GM10266 (cell line): ENCODE results near the gene HPSE2.

ENCODE experiments used
- DNase-seq: peaks from one replicate; pipeline ENCODE4 v3.0.0; 2012; ENCODE audit errors: extremely low spot score
- TF ChIP-seq, protein P1 (sequence below): IDR thresholded peaks from 2 replicates; pipeline ENCODE4 v1.5.1; 2012; ENCODE audit warnings: mild to moderate bottlenecking, low read depth; ENCODE audit not compliant: control insufficient read depth, insufficient read depth; ENCODE audit errors: missing control alignments

Gene HPSE2

DNA sequence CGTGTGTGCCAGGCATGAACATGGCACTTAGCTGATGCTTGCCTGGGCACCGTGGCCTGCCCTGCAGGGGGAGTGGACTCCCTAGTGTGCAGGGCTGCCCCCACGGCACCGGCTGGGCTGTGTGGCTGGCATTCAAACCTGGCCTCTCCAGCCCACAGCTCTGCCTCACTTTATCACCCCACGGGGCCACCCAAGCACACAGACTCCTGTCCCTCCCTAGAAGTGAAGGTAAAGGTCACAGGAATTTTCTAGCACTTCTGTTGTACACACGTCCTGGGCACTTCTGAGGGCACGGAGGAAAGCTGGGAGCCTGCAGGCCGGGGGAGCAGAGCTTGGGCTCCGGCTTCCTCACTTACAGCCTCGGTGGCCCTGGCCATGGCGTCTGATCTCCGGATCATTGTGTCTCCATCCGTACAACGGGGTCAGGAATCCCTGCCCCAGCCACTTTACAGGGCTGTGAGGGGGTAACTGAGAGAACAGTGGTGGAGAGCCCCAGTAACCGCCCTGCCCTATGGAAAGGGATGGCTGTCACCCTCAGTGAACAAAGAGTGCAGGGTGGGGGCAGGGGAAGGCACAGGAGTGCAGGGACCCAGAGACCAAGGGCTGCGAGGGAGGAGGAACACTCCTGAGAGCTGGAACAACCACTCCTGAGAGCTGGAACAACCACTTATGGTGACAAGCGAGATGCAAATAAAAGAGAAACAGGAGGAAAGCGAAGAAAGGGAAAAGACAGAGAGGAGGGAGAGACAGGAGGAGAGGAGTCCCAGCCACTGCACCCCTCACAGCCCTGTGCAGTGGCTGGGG is 816.8 kb downstream of the HPSE2 start:
- TF ChIP-seq, protein P1, sequence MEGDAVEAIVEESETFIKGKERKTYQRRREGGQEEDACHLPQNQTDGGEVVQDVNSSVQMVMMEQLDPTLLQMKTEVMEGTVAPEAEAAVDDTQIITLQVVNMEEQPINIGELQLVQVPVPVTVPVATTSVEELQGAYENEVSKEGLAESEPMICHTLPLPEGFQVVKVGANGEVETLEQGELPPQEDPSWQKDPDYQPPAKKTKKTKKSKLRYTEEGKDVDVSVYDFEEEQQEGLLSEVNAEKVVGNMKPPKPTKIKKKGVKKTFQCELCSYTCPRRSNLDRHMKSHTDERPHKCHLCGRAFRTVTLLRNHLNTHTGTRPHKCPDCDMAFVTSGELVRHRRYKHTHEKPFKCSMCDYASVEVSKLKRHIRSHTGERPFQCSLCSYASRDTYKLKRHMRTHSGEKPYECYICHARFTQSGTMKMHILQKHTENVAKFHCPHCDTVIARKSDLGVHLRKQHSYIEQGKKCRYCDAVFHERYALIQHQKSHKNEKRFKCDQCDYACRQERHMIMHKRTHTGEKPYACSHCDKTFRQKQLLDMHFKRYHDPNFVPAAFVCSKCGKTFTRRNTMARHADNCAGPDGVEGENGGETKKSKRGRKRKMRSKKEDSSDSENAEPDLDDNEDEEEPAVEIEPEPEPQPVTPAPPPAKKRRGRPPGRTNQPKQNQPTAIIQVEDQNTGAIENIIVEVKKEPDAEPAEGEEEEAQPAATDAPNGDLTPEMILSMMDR = no peak
- no peak for DNase-seq

DNA sequence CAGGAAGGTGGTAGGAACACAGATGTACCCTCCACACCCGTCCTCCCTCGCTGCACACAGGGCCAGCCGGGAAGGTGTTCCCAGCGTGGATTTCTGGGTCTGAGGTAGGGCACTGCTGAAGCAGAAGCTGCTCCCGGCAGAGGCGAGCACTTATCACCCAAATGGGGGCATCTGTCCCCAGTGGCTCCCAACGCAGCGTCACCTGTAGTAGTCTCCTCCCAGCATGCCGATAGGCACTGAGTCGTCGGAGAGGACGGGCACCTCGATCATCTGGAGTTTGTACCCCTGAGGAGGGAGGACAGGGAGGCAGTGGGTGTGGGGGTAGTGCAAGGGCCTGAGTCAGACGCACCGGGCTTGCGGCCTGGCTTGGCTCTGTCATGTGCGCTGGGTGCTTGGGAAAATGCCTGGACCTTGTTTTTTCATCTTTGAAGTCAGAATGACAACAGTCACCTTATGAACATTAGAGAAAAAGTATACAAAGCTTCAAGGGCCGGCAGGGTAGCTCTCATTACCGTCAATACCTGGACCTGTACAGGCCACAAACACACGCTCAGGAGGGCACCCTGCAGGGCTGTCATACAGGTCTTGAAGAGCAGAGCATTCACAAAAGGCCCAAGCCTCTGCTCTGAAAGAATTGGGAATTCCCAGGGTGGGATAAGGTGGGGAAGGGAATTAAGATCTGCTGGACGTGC is 817.5 kb downstream of the HPSE2 start:
- TF ChIP-seq, protein P1 = no peak

DNA sequence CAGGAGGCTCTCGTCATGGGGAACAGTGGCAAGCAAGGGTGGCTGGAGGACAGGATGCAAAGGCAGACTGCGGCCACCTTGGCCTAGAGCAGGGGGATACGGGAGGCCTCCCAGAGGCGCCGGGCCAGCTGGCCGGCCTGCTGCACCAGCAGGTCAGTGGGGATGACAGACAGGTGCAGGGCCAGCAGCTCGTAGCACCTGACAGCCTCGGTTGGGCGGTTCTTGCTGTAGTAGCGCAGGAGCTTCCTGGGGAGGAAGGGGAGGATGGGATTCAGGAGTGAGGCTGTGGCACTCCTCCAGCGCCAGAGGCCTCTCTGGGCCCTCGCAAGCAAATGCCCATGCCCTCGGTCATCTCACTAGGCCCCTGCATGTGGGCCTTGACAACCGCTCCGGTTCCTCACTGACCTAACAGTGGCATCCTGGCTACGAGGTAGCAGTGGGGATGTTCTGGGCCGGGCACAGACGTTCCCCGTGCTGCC is 818.1 kb downstream of the HPSE2 start:
- TF ChIP-seq, protein P1 = no peak
- no peak for DNase-seq

More for the DNA sequence above, 817.5 kb downstream of the HPSE2 start:
- DNase-seq = no peak

DNA sequence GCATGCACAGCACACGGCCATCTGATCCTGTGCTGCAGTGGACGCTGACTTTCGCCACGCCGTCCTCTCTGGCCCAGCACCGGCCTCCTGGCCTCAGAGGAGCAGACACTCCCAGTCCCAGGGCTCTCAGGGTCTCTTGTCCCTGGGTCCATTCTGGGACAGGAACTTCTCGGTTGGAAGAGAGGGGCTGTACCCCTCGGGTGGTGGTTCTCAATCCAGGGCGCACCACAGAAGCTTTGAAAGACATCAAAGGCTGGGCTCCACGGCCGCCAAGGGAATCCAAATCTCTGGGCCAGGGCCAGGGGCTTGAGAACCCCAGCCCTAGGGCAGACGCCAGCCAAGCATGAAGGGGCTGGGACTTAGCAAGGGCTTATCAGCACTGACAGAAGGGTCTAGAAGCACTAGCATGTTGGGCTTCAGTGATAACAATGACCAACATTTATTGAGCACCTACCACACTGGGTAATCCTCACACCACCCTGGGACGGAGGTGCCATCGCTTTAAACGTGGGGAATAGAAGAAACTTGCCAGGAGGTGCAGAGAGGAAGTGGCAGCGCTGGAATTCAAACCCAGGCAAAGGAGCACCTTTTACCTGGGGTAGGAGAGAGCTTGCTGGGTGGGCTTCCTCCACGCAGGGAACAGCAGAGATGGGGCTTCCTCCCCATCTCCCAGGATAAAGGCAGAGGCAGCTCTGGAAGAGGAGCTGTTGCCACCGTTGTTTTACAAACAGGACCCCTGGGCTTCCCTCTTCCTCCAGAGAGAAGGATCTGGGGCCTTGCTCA is 818.9 kb downstream of the HPSE2 start:
- no peak for DNase-seq
- TF ChIP-seq, protein P1 = no peak

DNA sequence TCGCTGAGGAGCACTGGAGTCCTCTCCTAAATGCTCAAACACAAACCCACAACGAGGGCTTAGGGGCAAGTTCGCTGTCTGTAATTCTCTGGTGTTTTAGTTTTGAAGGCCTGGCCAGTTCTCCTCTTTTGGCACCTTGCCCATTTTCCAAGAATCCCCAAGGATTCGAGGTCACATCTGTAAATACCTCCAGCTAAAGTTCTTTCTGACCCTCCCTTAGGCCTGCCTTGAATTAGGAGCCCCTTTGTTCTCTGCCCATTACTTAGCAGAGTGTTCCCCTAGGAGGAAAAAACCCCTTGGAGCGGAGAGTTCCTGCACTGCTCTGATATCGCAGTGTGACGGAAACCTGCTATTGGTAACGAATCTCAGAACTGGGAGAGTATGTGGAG is 819.9 kb downstream of the HPSE2 start:
- DNase-seq = no peak
- TF ChIP-seq, protein P1 = no peak

DNA sequence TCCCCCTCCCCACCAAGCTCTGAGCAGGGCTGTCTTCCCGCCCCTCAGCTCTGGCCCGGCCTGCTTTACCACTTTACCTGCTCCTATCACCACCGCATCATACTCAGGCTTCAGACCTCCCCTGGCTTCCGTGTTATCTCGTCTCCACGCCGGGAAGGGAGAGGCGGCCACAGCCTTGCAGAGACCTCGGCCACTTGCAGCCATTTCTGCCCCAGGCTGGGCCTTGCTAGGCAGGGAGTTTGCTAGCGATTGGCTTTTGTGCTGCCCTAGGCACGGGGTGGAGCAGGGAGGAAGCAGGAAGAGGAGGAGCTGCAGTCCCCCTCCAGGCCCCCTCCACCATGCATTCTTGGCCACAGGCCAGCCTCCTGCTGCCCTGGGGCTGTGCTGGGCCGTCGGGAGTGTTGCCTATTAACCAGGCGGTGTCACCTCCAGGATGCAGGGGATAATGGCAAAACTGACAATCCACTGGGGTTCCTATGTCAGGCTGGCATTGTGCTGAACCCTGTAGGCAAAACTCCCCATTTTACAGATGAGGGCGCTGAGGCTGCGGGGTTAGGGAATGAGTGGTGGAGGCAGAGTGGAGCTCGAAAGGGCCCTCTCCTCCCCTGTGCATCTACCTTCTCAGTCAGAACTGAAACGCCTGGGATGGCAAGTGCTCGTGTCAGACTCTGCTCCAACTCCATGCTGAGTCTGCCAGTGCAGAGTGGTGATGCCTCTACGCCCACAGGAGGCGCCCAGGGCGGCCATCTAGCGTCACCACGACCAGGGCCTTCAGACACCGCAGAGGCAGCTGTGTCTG is 820.5 kb downstream of the HPSE2 start, which contains the start of gene PYROXD2:
Gene PYROXD2, minus strand, starts transcription at position 251 of the 799 bp plus-strand sequence. Its CDS starts 47 bp downstream, at position 204.
- TF ChIP-seq, protein P1 = no peak
- DNase-seq = no peak
